SK-N-MC (cell line): ENCODE measurements around the gene CLCA1.

ENCODE experiments used
- EZH2 ChIP-seq: fragments of 200-600 bp; sonication (generic); IDR thresholded peaks from one replicate; pipeline ENCODE4 v1.6.1; 2017; ENCODE audit warnings: antibody characterized with exemption
- FOXP2 ChIP-seq: optimal IDR thresholded peaks from 2 replicates; pipeline ENCODE3; 2011; ENCODE audit warnings: mild to moderate bottlenecking, moderate library complexity; ENCODE audit not compliant: insufficient read depth; ENCODE audit errors: extremely low read length, control extremely low read depth
- POLR2AphosphoS5 ChIP-seq: IDR thresholded peaks from 2 replicates; pipeline ENCODE4 v1.6.1; 2012; ENCODE audit warnings: mild to moderate bottlenecking, low read depth, low read length, borderline replicate concordance

DNA sequence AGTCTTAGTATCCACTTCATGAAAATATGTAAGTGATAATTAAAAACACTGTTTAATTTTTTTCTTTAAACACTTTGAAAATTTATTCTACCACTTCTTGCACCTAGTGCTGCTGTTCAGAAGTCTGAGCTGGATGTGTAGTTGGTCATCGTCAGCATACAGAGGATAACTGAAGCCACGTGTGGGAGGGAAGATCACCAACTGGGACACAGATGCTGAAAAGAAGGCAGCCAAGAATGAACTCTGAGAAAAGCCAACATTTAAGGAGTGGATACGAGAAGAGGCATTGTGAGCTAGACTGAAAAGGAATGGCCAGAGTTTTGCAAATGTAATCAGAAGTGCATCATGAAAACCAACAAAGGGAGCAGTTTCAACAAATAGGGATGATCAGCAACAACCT is 53.5 kb downstream of the CLCA1 start:
- TF ChIP-seq EZH2 (no peak), FOXP2 (no peak), POLR2AphosphoS5 (no peak)
